ENCODE data around the gene ARAF.

The ARAF gene

DNA sequence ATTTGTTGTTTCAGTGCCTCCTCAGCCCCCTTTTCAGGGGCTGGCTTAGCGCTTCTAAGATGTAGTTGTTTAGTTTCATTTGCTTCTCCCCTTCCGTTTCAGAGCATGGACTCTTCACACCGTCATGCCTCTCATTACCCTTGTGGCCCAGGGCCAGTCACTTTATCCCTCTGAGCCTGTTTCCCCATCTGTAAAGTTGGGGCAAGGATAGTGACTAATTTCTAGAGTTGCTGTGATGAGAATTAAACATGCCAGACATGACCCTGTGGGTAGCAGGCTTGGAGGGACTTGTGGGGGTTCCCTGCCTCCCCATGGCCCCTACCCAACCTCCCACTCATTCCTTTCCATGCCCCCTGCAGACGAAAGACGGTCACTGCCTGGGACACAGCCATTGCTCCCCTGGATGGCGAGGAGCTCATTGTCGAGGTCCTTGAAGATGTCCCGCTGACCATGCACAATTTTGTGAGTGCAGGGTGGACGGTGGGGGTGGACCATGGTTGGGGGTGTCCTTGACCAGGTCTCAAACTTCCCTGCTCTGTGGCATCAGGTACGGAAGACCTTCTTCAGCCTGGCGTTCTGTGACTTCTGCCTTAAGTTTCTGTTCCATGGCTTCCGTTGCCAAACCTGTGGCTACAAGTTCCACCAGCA is 3.6 kb downstream of the ARAF start:
- no peak for DNase-seq

GRCh38 chrX:47566841-47567240 is 5.8 kb downstream of the ARAF start:
- DNase-seq, result no peak

DNA sequence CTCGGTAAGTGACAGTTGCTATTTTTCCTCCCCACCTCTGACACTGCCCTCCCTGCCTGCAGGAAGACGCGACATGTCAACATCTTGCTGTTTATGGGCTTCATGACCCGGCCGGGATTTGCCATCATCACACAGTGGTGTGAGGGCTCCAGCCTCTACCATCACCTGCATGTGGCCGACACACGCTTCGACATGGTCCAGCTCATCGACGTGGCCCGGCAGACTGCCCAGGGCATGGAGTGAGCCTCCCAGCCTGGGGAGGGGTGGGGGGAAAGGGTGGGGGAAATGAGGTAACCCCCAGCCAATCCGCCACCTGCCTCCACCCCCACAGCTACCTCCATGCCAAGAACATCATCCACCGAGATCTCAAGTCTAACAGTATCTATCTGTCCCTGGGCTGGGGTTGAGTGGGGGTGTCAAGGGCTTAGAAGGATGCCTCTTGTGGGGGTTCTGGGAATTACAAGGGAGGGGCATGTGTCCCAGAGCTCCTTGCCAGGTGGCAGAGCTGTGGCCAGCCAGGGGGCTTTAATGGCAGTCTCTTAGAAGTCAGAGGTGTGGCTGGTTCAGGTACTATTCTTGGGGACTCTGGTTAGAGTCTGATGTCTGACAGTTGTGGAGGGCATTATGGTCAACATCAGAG is 7.8 kb downstream of the ARAF start:
- peak; percentile 38 to 54 for DNase-seq

DNA sequence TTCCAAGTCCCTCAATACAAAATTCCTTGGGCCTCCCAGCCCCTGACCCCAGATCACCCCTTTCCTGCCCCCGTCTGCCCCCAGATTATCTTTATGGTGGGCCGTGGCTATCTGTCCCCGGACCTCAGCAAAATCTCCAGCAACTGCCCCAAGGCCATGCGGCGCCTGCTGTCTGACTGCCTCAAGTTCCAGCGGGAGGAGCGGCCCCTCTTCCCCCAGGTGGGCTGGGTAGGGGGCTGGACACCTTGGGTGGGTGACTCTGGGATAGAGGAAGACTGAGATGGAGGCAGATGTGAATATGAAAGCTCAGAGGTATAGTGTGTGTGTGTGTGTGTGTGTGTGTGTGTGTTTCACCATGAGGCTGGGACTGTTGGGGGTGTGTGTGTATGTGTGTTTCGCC is 9.8 kb downstream of the ARAF start:
- no peak for DNase-seq

DNA sequence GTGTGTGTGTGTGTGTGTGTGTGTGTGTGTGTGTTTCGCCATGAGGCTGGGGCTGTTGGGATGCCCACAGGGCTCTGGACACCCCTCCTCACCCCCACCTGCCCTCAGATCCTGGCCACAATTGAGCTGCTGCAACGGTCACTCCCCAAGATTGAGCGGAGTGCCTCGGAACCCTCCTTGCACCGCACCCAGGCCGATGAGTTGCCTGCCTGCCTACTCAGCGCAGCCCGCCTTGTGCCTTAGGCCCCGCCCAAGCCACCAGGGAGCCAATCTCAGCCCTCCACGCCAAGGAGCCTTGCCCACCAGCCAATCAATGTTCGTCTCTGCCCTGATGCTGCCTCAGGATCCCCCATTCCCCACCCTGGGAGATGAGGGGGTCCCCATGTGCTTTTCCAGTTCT is 10.2 kb downstream of the ARAF start:
- DNase-seq, result no peak

DNA sequence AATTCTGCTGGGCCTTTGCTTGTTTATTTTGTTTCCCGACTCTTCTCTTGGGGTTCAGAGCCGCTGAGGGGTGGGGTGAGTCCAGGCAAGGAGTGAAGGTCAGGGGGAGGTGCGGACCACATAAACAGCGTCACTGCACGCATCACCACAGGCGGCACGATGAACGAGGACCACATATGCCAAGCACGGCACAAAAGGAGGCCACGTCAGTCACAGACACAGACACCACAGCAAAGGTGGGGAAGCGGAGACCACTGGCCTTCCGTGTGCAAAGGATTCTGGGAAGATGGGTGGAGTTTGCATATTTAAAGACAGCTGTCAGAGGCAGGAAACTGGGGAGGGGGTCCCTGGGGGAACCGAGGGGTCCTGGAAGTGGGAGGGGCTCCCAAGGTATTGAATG is 10.9 kb downstream of the ARAF start:
- DNase-seq, result no peak

DNA sequence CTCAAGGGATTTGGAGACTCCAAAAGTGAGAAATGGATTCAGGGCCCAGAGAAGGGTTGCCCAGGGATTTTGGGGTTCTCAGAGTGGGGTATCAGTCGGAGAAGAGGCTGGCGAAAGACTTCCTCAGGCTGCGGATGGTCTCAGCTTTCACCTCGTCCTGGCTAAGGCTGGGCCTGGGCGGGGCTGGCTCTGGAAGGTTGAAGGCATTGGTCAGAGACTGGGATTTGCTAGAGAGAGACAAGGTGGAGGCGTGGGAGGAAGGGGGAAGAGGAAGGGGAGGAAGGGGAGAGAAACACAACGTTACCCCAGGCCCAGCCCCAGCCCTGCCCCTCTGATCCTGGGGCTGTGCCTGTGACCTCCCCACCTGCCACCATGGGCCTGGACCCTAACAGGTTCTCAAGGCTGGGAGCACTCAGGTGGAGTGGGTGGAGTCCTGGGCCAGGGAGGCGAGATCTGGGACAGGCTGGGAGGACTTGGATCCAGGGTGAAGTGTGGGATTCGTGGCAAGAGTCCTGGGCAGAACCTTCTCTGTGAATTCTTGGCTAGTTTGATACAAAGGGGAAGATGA is 11.9 kb downstream of the ARAF start:
- DNase-seq, result no peak

DNA sequence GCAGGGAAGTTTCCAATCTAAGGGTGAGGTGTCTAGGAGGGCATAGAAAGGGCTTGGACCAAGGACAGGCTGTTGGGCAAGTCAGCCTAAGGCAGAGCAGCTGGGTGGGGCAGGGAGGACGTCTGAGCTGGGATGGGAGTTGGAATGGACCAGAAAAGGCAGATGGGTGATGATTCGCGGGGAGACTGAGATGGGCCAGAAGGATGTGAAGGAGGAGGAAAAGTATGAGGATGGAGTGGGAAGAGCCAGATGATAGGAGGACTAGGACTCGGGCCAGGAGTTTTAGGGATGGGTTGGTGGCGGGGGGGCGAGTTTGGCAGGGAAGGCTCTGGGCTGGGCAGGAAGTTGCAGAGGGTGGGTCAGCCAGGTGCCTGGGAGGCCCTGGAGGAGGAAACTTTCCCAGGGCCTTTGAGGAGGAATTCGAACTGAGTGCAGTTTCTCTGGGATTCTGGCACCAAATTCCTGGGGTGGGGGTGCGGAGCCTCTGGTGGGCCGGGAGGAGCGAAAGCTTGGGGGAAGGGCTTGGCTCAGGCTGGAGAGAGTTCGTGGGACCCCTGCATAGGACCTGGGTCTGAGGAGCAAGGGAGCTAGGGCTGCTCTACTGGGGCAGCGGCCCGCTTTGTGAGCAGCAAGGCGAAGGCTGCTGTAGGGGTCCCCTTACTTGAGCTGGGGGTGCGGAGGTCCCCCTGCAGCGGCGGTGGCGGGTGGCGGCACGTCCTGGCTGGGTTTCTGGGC is 12.5 kb downstream of the ARAF start:
- DNase-seq, result no peak

- DNase-seq, result no peak
Measured at GRCh38 chrX:47574076-47574546, 13.1 kb downstream of the ARAF start.

DNA sequence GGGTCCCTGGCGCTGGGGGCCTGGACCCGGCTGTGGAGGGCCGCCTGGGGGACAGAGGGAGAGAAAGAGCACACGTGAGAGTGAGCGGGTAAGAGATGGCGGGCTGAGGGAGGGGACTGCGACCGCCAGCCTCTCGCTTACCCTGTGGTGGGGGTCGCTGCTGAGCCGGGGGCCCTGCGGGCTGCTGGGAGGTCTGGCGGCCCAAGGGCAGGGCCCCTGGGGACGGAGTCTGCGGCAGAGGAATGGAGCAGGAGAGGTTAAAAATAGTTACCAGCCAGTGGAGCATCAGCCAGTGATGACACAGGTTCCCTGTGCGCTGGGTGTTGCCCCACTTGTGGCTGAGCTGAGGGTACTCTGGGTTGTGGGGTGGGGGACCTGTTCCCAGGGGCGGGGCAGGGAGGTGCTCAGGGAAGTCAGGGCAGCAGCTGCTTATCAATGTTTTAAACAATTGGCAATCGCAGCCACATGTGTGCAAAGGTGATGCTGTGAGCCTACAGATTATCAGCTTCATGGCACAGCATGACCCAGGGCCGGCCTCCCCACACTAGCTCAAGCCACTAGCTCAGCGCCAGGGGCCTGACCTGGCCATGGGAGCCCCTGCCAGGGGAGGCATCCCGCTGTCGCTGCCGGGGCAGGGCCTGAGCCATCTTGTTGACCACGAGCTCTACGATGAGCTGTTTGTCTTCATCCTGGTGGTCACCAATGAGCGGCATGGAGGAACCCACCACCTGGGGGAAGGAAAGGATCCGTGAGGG is 13.7 kb downstream of the ARAF start:
- DNase-seq, result no peak

- no peak for DNase-seq
Measured at GRCh38 chrX:47576021-47576898, 15.3 kb downstream of the ARAF start.

- no peak for DNase-seq
Measured at GRCh38 chrX:47577424-47577823, 16.4 kb downstream of the ARAF start.

GRCh38 chrX:47577901-47578300 is 16.9 kb downstream of the ARAF start:
- DNase-seq, result no peak

- no peak for DNase-seq
Measured at GRCh38 chrX:47578692-47579091, 17.7 kb downstream of the ARAF start.

DNA sequence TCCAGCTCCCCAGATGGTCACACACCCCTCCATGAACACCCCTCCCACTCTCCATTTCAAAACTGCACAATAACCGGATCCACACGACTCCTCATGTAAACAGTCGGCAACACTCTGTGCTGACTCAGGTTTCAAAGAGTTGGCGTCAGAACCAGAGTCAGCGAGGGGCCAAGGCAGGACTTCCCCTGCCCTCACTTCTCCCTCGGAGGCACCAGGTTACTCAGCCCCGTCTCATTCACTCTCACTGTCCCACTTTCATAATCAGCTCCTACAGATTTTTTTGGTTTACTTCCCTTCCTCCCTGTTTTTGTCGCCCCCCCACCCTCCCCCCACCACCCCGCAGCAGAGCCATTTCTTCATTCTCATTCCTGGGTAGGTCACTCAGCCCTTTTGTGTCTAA is 18.5 kb downstream of the ARAF start:
- DNase-seq, result peak; percentile 22 to 67

- DNase-seq, result peak; percentile 83 to 85
Measured at GRCh38 chrX:47581731-47582647, 21.0 kb downstream of the ARAF start, which contains the start of gene TIMP1. Gene TIMP1 (plus strand): TSS chrX:47582436. CDS start chrX:47583416, 980 bp downstream.

GRCh38 chrX:47583240-47583861 is 22.3 kb downstream of the ARAF start:
- no peak for DNase-seq

DNA sequence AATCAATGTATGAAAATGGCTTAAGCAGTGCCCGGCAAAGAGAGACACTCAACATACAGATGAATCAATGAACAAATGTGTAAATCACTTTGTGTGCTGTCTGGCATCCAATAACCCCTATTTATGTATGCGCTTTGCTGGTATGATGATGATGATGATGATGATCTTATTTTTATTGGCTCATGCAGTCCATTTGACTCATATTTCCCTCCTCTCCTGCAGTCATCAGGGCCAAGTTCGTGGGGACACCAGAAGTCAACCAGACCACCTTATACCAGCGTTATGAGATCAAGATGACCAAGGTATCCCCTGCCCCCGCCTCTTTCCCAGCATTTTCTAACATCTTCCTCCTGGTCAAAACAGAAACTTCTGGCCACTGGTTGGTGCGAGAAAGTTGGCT is 23.7 kb downstream of the ARAF start:
- DNase-seq, result no peak

GRCh38 chrX:47585273-47585672 is 24.3 kb downstream of the ARAF start:
- no peak for DNase-seq

Data from CD4-positive, alpha-beta T cell treated with Interleukin-4 for 1 hour (primary cell).